Activated T-cell treated with anti-CD3 and anti-CD28 coated beads, Interleukin-2, amount 50 U/mL, for 1 hour (primary cell): Measurements from ENCODE around the gene STUM.
A peak's percentile ranks its signal among the peaks of the same experiment; 100 is the strongest.

Experiments
- DNase-seq: peaks from one replicate; pipeline ENCODE4 v3.0.0-alpha.2; 2020

The STUM gene

DNA sequence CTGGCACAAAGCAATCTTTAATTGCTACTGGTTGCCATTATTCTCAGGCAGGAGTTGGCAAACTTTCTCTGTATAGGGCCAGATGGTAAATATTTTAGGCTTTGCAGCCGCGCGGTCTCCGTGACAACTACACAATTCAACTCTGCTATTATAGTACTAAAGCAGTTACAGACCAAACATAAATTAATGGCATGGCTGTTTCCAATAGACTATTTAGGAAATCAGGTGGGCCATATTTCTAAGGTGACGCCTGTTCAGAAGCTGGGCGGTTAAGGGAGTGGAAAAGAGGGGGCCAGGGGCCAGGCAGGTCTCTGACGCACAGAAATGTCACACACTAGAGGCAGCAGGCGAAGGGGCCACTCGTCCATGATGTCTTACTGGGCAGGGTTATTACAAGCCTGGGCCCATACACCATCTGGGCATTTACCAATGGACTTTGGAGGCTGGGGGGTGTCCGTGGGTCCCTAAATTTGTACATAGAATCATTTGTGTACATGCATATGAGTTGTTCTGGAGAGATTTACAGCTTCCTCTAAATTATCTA, 80.1 kb downstream of the STUM start:
- DNase-seq, result no peak

DNA sequence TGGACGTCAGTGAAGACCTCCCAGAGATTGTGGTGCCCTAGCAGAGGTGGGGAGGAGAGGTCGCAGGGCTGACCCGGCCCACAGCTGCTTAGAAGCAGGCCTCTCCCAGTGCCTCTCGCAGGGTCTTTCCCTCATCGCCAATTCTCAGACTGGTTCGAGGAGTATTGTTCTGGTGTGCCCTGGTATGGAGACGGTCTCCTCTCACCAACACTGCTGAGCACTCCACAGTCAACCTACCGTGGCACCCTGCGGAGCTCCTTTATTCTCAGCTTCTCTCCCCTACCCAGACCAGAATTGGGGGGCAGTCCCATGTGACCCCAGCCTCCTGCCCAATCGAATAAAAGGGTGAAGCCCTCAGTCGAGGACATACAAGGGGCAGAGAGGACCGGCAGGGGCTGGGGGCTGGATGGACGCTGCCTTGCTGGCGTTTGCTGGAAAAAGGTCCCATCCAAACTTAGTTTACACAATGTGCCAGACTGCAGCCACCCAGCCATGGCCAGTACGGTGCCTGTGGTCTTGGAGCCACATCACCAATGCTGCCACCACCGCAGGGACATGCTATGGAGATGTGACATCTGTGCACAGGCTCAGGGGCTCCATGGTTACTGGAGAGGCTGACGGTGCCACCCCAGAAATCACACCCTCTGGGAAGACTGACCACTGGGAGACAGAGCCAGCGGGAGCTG, 80.8 kb downstream of the STUM start:
- DNase-seq, result no peak

DNA sequence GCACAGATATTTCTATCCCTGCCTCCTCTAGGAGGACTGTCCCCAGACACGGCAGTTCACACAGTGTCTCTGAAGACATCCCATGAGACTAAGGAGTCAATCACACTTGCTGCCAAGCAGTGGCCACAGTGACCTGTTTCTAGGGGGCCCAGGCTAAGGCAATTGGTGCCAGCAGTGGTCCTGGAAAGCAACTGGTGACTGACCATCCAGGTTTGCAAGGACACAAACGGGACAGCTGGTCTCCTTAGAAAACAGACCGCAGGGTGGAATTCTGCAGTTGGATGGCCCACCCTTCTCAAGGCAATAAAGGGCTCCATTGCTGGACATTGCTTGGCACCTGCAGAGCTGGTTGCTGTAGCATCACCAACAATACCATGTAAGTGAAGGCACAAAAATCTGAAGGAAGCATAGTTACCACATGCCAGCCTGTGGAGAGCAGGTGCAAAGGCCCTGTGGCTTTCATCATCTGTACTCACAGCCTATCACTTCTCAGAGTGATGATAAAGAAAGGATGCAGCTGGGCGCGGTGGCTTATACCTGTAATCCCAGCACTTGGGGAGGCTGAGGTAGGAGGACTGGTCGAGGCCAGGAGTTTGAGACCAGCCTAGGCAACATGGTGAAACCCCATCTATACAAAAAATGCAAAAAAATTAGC, 81.5 kb downstream of the STUM start:
- no peak for DNase-seq

DNA sequence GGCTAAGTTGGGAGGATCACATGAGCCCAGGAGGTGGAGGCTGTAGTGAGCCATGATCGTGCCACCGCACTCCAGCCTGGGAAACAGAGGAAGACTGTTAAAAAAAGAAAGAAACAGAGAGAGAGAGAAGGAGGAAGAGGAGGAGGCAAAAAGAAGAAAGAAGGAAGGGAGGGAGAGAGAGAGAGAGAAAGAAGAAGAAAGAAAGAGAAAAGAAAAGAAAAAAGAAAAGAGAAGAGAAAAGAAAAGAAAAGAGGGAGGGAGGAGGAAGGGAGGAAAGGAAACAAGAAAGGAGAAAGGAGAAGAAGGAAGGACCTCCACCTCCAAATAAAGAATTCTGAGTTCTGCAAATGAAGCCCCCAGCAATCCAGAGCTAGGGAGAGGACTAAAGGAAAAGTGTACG, 82.0 kb downstream of the STUM start:
- DNase-seq, result no peak

- DNase-seq, result no peak
Measured at GRCh38 chr1:226631229-226632000, 82.9 kb downstream of the STUM start.

- no peak for DNase-seq
Measured at GRCh38 chr1:226632169-226632879, 83.8 kb downstream of the STUM start.

DNA sequence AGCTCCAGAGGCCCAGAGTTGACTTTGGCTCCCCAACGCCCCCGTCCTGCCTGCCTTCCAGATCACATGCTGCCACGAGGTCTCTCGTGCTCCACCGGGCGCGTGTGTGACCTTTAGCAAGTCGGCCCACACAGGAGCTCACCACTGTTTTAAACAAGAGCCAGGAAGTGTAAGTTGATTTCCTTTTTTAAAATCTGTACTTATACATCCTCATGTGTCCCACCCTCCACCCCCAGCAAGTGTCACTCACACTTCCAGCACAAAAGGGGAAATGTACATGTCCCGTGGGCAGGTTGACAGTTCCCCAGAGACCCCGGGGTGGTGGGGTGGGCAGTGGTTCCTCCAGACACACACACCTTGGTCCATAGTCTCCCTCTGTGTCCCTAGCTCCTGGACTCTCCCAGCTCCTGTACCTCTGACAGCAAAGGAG, 84.4 kb downstream of the STUM start:
- peak; percentile 29 for DNase-seq

GRCh38 chr1:226633541-226634165, 85.1 kb downstream of the STUM start:
- no peak for DNase-seq

DNA sequence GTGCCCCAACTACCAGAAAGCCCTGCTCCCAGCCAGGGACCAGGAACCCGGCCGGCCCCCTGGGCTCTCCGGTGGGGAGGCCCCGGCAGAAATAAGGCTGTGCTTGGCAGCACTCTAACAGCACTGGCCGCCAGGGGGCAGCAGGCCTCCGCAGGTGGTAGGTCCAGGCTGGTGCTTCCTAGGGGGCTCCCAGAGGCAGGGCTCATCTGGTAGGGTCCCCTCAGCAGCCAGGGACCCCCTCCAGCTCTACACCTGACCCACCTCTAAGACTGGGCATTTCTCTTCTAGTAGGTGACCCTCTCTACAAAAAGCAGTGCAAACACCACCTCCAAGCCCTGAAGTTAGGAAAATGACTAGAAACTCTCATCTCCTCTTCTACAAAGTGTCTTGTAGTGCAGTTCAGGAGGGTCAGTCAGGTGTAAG, 85.6 kb downstream of the STUM start:
- DNase-seq, result peak; percentile 86

DNA sequence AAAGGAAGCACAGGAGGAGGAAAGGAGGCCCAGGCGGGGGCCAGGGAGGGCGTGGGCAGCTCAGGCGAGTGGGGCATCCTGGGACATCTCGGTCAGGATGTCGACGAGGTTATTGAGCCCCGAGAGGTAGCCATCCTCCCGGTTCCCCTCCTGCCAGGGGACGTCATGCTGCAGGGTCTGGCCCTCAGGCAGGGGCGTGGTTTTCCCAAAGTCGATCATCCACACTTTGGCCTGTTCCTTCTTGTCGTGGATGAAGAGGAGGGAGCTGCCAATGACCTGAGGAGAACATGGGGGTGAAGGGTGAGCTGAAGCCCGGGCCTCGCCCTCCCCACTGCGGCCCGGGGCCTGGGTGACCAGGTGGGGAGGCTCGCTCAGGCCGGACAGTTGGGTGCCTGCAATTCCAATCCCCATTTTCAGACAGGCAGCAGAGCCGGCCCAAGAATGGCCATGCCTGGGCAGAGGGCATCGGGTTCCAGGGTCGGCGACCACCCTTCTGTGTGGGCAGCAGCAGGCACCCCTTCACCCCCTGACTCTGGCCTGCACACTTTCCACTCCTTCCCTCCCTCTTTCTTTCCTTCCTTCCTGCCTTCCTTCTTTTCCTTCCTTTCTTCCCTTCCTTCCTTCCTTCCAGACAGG, 86.2 kb downstream of the STUM start:
- DNase-seq, result peak; percentile 28

GRCh38 chr1:226635456-226635941, 86.9 kb downstream of the STUM start:
- DNase-seq, result peak; percentile 66

- DNase-seq, result no peak
Measured at GRCh38 chr1:226636847-226637096, 88.2 kb downstream of the STUM start.

DNA sequence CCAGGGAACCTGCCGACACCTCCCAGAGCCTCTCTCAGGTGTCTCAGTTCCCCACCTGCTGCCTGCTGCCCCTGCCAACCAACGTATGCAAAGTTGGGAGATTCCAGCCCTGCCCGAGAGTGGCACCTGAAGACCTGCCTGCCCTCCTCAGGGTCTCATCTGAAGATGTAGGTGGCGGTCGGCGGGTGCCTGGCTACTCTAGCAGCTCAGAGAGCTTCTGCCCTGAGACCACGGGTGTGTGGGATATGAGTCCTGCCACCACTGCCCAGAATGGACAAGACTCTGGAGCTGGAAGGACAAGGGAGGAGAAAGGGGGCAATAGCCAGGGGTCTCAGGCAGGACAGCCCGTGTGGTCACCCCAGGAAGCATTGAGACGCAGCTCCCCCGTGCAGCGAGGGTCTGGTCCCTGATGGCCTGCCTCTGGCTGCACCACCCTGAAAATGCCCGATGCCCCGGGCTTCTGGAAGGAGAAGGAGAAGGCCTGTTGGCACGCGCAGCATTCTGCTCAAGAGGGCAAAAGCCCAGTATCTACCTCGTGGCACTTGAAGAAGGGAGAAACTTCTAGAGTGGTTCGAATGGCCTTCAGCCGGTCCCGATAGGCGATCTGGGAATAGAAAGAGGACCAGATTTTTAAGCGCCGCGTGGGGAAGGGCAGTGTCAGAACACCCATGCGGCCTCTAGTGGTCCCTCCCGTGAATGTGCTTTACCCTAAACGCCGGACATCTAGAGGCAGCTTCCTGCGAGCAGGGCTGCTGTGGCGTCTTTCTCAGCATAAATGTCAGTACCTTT, 88.8 kb downstream of the STUM start:
- DNase-seq, result peak; percentile 26

GRCh38 chr1:226638001-226638601, 89.5 kb downstream of the STUM start:
- no peak for DNase-seq

- DNase-seq, result no peak
Measured at GRCh38 chr1:226638608-226639007, 90.0 kb downstream of the STUM start.

- DNase-seq, result peak; percentile 20
Measured at GRCh38 chr1:226639206-226639605, 90.6 kb downstream of the STUM start.

GRCh38 chr1:226639631-226640061, 91.1 kb downstream of the STUM start:
- DNase-seq, result no peak

DNA sequence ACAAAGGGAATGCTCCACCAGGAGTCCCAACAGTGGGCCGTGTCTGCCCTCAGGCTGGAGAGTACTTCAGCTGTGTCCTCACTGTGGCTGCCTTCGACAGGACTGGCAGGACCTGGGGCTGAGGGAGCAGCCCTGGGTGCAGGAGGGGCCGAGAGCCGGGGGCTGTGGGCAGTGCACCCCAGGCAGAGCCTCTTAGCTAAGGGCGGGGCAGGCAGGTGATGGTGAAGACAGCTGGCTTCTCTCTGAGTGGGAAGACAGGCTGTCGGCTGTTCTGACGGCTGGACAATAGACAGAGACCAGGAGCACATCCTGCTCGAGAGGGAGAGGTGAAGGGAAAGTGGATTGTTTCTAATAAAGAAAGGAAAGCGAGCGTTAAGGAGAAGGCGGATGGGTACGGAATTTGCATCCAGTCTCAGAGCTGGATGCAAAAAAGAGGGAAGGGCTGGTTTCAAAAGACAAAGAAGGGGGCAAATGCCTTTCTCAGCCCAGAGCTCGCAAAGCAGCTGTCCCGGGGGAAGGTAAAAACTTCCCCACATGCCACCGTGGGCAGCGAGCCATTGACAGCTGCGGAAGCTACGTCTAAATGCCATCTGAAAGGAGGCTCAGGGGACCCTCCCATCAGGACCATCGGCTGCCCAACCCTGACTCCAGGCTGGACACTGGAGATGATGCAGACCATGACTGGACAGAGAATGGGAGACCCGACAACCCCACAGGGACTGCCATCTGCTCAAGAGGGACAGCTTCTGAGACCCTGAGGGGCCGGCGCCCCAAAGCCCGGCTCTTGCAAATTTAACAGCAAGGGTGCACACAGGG, 92.0 kb downstream of the STUM start:
- no peak for DNase-seq

GRCh38 chr1:226641671-226642231, 93.2 kb downstream of the STUM start:
- DNase-seq, result peak; percentile 20
